ENCODE measurements around the gene UCK1. TPM values are rescaled to one million over a fixed set of nuclear protein-coding genes. Genes with fewer than 3 reads are reported as not detected.

Gene UCK1
- total and polyA plus RNA-seq, 4 donors = 13.4 to 34.1 (median 24.0) TPM

DNA sequence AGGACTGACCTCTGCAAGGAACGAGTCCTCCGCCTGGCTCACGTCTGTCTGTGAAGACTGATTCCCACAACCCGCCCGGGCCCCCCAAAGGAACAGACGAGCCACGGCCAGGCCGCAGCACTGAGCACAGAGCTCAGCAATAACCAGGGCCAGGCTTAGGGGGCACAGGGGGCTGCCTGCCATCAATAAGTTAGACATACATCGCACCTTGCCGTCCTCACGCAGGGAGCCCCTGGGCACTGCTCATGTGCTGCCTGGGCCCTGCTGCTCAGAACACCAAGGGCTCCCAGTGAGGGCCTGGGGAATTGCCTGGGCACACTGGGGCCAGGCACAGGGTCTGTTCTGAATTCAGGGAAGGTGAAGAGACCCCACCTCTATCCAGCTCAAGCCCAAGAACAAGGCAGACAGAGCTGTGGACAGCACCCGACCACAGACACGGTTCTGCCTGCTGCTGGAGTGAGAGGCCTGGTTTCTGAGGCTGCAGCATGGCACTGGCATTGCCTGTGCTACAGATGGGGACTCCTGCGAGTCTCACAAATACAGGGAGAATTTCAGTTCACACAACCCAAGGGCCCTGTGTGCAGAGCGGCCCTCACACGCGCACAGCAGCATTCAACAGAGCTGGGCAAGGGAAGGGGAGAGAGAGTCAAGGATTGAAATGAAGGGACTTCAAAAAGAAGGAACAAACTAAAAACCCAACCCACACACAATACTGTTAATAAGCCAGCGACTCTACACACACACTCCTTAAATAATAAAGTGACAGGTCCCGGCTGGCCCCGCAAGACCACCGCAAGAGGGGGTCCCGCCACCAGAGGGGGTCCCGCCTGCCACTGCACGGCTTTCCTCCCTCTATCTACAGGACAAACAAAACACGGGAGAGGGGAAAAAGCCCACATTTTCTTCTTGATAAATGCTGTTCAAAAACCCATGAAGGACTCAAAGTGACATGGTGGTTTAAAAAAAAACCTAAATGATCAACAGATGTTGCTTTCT is 46.2 kb upstream of the UCK1 start:
- Histone ChIP-seq H3K4me3 (ENCODE audit: low read depth in 1 of 3, low read length in 3 of 3) (no peak overlapping the region), H3K4me1 (ENCODE audit: control insufficient read depth in 4 of 4, insufficient read depth in 4 of 4, low read length in 3 of 4) (peaks cover 0 to 18% (median 15%) of the 10 kb centered on the region in 4 donors), H3K36me3 (ENCODE audit: control insufficient read depth in 4 of 4, insufficient read depth in 3 of 4, low read depth in 1 of 4, low read length in 3 of 4) (peaks cover 0 to 20% (median 1%) of the 10 kb centered on the region in 4 donors), H3K9ac (ENCODE audit: low read depth in 1 of 2, low read length in 2 of 2) (no peak overlapping the region), H3K9me3 (ENCODE audit: control insufficient read depth in 4 of 4, low read length in 3 of 4) (no peaks in the 10 kb centered on the region), H3K27ac (ENCODE audit: low read depth in 1 of 2, low read length in 2 of 2) (no peak overlapping the region), H3K27me3 (ENCODE audit: control insufficient read depth in 4 of 4, insufficient read depth in 4 of 4, low read length in 3 of 4) (no peaks in the 10 kb centered on the region)
- 93% methylated on average over 25 of the region's 25 CpGs for WGBS
- TF ChIP-seq RAD21 (IDR thresholded peaks at IDR 0.05) = no peak
- no peak for TF ChIP-seq YY1 (IDR thresholded peaks at IDR 0.05)
- TF ChIP-seq RXRA (IDR thresholded peaks at IDR 0.05) = no peak
- TF ChIP-seq, protein P1, sequence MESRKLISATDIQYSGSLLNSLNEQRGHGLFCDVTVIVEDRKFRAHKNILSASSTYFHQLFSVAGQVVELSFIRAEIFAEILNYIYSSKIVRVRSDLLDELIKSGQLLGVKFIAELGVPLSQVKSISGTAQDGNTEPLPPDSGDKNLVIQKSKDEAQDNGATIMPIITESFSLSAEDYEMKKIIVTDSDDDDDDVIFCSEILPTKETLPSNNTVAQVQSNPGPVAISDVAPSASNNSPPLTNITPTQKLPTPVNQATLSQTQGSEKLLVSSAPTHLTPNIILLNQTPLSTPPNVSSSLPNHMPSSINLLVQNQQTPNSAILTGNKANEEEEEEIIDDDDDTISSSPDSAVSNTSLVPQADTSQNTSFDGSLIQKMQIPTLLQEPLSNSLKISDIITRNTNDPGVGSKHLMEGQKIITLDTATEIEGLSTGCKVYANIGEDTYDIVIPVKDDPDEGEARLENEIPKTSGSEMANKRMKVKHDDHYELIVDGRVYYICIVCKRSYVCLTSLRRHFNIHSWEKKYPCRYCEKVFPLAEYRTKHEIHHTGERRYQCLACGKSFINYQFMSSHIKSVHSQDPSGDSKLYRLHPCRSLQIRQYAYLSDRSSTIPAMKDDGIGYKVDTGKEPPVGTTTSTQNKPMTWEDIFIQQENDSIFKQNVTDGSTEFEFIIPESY (IDR thresholded peaks at IDR 0.05) = no peak
- TF ChIP-seq, protein P2, sequence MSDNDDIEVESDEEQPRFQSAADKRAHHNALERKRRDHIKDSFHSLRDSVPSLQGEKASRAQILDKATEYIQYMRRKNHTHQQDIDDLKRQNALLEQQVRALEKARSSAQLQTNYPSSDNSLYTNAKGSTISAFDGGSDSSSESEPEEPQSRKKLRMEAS (IDR thresholded peaks at IDR 0.05) = no peak
- TF ChIP-seq JUND (IDR thresholded peaks at IDR 0.05) = no peak
- TF ChIP-seq NR2F2 (IDR thresholded peaks at IDR 0.05) = no peak
- no peak for TF ChIP-seq GABPA (IDR thresholded peaks at IDR 0.05 in 1 of 2, conservative IDR thresholded peaks at IDR 0.05 in 1 of 2)
- no peak for TF ChIP-seq HNF4G (IDR thresholded peaks at IDR 0.05)
- TF ChIP-seq, protein P3, sequence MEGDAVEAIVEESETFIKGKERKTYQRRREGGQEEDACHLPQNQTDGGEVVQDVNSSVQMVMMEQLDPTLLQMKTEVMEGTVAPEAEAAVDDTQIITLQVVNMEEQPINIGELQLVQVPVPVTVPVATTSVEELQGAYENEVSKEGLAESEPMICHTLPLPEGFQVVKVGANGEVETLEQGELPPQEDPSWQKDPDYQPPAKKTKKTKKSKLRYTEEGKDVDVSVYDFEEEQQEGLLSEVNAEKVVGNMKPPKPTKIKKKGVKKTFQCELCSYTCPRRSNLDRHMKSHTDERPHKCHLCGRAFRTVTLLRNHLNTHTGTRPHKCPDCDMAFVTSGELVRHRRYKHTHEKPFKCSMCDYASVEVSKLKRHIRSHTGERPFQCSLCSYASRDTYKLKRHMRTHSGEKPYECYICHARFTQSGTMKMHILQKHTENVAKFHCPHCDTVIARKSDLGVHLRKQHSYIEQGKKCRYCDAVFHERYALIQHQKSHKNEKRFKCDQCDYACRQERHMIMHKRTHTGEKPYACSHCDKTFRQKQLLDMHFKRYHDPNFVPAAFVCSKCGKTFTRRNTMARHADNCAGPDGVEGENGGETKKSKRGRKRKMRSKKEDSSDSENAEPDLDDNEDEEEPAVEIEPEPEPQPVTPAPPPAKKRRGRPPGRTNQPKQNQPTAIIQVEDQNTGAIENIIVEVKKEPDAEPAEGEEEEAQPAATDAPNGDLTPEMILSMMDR (IDR thresholded peaks at IDR 0.05; ENCODE audit: low read depth, low read length, missing input control) = no peak
- no peak for TF ChIP-seq HNF4A (conservative IDR thresholded peaks at IDR 0.05)
- no peak for TF ChIP-seq EGR1 (IDR thresholded peaks at IDR 0.05; ENCODE audit: low read depth in 2 of 2)
- TF ChIP-seq TAF1 (conservative IDR thresholded peaks at IDR 0.05) = no peak
- TF ChIP-seq SP1 (IDR thresholded peaks at IDR 0.05) = no peak
- TF ChIP-seq, protein P4, sequence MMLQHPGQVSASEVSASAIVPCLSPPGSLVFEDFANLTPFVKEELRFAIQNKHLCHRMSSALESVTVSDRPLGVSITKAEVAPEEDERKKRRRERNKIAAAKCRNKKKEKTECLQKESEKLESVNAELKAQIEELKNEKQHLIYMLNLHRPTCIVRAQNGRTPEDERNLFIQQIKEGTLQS (IDR thresholded peaks at IDR 0.05) = no peak
- TF ChIP-seq, protein P5, sequence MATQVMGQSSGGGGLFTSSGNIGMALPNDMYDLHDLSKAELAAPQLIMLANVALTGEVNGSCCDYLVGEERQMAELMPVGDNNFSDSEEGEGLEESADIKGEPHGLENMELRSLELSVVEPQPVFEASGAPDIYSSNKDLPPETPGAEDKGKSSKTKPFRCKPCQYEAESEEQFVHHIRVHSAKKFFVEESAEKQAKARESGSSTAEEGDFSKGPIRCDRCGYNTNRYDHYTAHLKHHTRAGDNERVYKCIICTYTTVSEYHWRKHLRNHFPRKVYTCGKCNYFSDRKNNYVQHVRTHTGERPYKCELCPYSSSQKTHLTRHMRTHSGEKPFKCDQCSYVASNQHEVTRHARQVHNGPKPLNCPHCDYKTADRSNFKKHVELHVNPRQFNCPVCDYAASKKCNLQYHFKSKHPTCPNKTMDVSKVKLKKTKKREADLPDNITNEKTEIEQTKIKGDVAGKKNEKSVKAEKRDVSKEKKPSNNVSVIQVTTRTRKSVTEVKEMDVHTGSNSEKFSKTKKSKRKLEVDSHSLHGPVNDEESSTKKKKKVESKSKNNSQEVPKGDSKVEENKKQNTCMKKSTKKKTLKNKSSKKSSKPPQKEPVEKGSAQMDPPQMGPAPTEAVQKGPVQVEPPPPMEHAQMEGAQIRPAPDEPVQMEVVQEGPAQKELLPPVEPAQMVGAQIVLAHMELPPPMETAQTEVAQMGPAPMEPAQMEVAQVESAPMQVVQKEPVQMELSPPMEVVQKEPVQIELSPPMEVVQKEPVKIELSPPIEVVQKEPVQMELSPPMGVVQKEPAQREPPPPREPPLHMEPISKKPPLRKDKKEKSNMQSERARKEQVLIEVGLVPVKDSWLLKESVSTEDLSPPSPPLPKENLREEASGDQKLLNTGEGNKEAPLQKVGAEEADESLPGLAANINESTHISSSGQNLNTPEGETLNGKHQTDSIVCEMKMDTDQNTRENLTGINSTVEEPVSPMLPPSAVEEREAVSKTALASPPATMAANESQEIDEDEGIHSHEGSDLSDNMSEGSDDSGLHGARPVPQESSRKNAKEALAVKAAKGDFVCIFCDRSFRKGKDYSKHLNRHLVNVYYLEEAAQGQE (IDR thresholded peaks at IDR 0.05) = no peak
- TF ChIP-seq FOXA2 (IDR thresholded peaks at IDR 0.05) = no peak
- no peak for TF ChIP-seq FOXA1 (IDR thresholded peaks at IDR 0.05)
- peak; percentile 31 for DNase-seq (ENCODE audit: low spot score)

Measured in liver (tissue), 9 donors.